Activated CD8-positive, alpha-beta memory T cell treated with anti-CD3 and anti-CD28 coated beads for 48 hours (primary cell): ENCODE results near the gene MALRD1.
"Not testable (repeated sequence)": the region's sequence is repeated elsewhere in the genome, so short reads cannot be mapped to it uniquely, and the experiment has no call there.

ENCODE experiments used
- DNase-seq, 3 experiments: peaks; one replicate each; pipeline ENCODE4 v3.0.0-alpha.2; 2020; ENCODE audit warnings: low read depth in 2 of 3, low spot score in 2 of 3

Gene MALRD1

DNA sequence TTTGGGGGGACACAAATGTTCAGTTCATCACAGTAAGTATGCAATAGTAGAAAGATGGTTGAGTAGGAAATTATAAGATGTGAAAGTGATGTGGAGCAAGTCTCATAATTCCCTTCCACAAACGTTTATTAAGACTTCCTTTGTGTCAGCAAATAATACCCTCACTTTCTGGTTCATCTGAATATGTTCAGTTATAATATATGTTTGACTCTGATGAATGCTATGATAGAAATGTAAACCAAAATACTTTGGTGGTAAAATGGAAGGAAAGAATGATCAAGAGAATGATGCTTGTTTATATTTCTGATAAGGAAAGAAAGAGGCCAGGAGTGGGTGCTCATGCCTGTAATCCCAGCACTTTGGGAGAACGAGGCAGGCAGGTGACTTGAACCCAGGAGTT, 655.9 kb downstream of the MALRD1 start:
- DNase-seq = no peak

- DNase-seq = no peak
Observed at GRCh38 chr10:19705250-19705649, 656.6 kb downstream of the MALRD1 start.

- DNase-seq = no peak
Observed at GRCh38 chr10:19706904-19707303, 658.3 kb downstream of the MALRD1 start.

- no peak for DNase-seq
Observed at GRCh38 chr10:19707376-19707775, 658.8 kb downstream of the MALRD1 start.

DNA sequence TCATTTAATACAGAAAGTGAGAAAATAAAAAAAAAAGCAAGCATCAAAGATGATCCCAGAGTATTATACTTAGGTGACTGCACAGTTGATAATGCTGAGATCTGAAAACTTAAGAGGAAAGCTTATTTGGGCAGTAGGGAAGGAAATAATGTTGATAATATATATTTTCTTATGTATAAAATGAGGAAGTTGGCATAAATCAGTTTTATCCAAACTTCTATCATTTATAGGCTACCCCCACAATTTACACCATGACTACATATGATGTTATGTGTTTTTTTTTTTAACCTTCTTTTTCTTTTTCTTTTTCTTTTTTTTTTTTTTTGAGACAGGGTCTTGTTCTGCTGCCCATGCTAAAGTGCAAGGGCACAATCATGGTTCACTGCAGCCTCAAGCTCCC, 659.4 kb downstream of the MALRD1 start:
- no peak for DNase-seq

DNA sequence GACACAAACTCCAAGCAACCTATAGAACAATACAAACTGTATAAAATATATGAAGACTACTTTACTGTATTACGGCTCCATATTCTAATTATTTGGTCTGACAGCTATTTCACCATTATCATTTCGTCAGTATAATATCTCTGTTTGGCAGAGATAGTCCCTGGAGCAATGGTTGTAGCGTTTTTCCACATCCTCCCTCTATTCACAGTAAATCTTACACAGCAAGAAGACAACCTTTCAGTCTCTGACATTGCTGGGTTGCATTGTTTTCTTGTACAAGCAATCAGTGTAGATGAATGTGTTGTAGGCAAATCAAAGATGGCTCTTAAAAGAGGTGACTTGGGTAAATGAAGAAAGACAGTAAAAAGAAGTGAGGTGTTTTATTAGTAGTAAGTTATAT, 662.0 kb downstream of the MALRD1 start:
- DNase-seq = no peak

DNA sequence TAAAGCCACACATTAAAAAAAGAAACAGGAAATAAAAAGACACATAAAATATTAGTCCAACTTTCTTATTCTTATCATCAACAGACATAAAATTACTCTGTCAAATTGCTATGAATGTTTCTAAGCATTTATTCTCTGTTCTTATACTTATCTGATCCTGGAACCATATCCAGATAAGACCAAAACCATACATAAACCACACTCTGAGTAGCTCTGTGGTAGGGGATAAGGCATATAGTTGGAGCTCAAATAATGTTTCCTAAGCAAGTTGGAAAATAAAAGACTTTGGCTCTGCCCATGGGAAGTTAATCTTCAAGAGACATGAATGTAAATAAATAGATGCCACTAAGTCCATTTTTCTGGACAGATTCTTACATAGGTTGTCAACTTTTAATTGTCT, 664.6 kb downstream of the MALRD1 start:
- no peak for DNase-seq

- DNase-seq = no peak
Observed at GRCh38 chr10:19713800-19714525, 665.4 kb downstream of the MALRD1 start.

DNA sequence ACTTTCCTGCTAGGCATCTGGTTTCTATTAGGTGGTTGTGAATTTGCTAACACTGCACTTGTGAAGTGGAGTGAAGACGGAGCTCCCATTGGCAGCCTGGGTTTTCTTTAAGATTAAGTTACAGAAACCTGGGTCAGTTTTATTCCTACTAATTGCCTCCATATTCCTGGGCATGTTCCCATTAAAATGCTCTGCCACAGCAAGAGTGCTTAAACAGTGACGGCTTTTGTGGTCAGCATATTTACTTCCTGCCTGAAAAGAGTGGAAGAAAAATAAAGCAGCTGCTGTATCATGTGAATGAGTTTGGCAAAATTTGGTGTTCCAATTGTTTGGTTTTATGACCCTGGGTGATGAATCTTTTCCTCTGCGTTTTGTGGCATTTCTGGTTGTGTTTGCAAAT, 670.7 kb downstream of the MALRD1 start:
- no peak for DNase-seq

DNA sequence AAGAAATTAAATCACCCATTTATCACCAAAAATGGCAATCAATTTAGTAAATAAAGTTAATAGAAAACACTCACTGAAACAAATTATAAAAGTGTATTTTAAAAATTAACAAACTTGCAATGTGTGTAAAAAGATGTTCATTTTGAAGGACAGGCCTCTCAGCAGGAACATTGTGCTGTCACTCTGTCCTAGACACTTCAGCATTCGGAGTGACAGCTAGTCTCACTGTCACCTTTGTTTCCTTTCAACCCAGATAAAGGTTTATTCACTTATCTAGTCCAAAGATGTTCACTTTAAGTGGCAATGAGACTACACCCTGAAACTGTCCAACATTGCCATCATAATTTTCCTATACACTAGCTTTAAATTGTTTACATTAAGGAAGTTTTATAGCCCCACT, 675.7 kb downstream of the MALRD1 start:
- DNase-seq = no peak

GRCh38 chr10:19728376-19728775, 679.8 kb downstream of the MALRD1 start:
- DNase-seq = no peak

GRCh38 chr10:19728964-19729363, 680.4 kb downstream of the MALRD1 start:
- no peak for DNase-seq

DNA sequence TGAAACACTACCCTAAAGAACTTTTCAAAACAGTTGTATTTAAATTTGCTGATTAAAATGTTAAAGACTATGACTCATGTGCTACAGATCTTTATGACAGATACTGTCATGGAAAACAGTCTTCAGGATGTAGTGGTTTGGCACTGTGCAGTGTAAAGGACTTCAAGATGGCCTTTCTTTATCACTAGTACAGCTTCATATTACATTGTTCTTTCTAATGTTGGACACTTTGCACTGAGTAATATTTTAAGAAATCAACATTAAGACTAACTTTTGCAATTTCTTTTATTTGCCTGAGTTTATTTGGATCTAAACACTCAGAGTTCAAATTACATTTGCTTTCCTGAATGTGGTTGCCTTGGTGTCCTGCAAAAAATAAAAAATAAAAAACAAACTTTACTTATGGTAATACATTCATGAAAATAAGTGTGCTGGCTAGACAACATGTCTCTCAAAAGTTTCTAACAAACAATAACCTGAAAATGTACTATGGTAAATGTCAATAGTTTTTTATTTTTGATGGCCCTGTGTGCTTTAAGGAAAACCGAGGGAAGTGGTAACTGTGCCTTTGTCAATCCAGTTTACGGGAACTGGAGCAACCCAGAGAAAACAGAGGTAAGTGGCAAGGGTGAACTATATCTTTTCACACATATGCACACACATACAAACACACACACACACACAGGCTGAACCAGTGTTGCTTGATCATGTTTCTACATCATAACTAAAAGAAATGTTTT, 681.7 kb downstream of the MALRD1 start:
- no peak for DNase-seq

- no peak for DNase-seq
Observed at GRCh38 chr10:19730907-19731217, 682.3 kb downstream of the MALRD1 start.

DNA sequence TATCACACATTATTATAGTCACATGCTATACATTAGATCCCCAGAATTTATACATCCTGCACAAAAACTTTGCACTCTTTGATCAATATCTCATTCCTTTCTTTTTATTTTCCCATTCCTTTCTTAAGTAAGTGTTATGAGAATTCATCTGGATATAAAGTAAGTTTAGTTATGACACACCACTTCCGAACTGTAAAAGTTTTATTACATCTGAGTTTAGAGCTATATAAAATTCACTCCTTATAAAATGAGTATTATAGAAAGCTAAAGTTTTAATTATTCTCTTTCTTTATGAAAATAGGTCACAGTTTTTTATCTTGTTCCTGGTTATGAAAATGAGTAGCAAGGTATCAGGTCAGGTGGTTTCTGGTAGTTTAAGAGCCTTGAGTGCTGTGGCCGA, 683.0 kb downstream of the MALRD1 start:
- DNase-seq = no peak

- no peak for DNase-seq
Observed at GRCh38 chr10:19738440-19738839, 689.8 kb downstream of the MALRD1 start.

DNA sequence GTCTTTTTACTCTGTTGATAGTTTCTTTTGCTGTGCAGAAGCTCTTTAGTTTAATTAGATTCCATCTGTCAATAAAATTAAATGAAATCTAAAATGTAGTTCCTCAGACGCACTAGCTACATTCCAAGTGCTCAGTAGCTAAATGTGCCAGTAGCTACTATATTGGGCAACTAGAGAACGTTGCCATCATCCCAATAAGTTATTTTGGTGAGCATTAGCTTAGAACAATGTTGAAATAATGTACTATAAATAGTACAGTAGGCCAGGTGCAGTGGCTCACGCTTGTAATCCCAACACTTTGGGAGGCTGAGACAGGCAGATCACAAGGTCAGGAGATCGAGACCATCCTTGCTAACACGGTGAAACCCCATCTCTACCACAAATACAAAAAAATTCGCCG, 690.6 kb downstream of the MALRD1 start:
- DNase-seq = not testable (repeated sequence)

- not testable (repeated sequence) for DNase-seq
Observed at GRCh38 chr10:19742144-19742543, 693.5 kb downstream of the MALRD1 start.

DNA sequence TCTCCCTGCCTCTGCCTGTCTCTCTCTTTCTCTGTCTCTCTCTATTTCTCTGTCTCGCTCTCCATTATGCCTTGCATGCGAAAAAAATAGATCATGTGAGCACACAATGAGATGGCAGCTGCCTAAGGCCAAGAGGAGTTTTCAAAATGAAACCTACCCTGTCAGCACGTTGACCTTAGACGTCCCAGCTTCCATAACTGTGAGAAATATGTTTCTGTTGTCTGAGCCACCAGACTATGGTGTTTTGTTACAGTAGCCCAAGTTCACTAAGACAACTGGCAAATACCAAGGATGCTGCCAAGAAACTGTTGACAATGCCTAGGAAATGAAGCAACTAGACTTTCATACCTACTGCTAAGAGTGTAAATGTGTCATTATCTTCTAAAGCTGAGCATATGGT, 697.1 kb downstream of the MALRD1 start:
- DNase-seq = no peak

DNA sequence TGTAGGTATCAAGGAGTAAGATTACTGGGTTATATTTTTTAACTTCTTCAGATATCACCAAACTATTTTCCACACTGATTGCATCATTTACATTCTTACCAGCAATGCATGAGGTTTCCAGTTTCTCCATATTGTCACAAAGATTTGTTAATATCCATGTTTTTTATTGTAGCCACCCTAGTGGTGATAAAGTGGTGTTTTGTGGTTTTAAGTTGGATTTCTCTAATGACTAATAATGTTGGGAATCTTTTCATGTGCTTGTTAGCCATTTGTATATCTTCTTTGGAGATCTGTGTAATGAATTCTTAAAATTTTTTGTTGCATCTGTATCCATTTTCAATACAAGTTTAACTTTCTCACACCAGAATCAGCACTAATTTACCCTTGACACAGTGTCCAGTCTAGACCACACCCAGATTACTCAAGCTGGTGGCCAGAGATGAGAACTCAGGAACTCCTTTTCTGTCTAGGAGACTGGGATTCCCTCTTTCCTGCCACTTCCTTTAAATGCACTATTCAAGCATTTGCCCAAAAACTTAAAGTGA, 700.7 kb downstream of the MALRD1 start:
- DNase-seq = no peak

- no peak for DNase-seq
Observed at GRCh38 chr10:19750972-19751371, 702.4 kb downstream of the MALRD1 start.

- DNase-seq = no peak
Observed at GRCh38 chr10:19756919-19757318, 708.3 kb downstream of the MALRD1 start.

DNA sequence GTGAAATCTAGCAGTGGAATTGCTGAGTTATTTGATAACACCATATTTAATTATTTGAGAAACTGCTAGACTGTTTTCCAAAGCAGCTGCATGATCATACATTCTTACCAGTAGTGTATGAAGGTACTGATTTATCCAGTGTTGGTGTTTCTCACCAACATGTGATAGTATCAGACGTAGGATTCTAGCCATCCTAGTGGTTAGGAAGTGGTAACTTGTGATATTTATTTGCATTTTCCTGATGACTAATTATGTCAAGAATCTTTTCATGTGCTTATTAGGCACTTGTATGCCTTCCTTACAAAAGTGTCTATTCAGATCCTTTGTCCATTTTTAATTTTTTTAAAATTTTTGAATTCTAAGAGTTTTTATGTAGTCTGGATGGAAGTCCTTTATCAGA, 713.4 kb downstream of the MALRD1 start:
- no peak for DNase-seq
